Measurements from ENCODE around the gene MTG2.

MTG2 gene

DNA sequence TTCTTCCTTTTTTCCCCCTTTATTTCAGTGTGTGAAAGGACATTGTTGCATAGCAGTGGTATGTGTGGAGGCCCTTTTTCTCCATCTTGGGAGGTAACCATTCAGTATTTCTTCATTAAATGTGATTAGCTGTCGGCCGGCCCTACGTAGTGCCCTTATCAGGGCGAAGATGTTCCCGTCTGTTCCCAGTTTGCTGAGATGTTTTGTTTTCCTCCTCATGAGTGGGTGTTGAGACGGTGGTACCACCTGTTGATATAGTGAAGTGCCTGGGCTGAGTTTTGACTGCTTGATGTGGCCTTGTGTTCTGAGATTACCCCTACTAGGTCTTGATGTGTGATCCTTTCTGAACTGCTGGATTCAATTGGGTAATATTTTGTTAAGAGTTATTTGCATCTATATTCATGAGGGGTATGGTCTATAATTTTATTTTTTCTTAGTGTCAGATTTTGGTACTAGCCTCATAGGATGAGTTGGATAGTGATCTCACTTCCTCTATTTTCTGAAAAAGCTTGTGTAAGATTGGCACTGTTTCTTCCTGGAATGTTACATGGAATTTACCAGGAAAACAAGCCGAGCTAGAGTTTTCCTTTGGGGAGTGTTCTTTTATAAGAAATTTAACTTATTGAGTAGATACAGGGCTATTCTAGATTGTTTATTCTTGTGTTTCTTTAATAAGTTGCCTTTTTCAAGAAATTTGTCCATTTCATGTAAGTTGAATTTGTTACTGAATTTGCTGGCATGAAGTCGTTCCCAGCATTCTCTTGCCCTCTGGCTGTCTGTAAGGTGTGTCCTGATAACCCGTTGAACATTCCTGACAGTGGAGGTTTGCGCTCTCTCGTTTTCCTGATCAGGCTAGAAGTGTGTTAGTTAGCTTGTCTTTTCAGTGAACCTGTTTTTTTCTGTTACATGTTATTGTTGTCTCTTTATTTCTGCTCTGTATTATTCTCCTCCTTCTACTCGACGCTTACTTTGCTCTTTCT is 4.3 kb downstream of the MTG2 start:
- DNase-seq, result no peak

DNA sequence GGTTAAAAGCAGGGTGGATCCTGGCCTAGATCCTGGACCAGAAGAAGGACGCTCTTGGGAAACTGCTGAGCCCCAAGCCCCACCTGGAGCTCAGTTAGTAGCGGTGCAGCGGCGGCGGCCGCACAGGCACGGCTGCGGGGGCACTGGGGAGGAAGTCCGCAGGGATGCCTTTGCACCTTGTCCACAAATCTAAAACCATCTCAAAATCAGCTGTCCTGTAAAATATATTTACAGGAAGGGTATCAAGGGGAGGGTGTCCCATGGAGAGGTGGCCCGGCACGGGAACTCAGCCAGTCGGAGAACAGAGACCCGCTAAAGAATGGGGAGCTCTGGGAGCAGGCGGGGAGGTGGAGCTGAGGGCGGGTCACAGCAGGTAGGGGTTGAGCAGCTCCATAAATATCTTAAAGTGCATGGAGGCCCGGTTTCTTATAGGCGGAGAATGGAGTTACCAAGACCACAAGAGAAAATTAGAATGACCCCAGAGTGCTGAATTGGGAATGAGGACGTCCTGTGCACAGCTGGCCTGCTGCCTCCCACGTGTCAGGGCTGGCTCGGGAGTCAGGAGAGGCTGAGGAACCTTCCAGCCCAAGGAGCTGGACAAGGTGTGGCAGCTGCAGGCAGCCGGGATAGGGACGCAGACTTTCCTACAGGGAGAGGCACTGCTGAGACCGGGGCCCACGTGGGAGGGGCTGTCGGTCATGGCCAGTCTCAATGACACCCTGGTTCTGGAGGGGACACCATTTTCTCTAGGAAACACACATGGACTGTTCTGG is 8.0 kb downstream of the MTG2 start:
- no peak for DNase-seq

DNA sequence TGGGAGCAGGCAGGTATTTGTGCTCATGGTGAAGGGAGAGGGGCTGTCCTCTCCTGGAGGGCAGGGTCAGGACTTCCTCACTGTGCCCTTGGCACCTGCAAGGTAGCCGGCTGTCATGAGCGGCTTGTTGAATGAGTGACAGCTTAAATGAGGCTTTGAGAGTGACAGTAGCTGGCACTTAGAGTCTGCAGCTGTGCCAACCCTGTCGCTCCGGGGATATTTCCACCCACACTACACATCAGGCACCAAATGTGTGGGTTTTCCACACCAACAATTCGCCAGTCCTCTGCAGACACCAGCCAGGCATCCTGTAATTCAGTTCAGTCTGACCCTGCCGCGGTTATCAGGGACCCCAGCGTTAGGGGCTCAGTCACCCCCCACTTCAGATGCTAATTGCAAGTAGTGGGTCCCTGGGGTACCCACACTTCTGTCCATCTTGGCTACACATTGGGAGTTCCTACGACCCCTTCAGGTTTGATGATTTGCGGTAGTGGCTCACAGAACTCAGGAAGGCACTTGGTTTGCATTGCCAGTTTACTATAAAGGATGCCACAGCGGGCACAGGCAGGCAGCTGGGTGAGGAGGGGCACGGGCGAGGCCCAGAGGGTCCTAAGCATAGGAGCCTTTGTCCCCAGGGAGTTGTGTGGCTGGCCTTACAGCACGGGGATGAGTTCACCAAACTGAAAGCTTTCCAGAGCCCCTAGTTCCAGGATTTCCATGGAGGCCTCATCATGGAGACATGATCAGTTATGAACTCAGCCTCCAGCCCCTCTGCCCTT is 9.1 kb downstream of the MTG2 start:
- no peak for DNase-seq

- no peak for DNase-seq
These were observed 9.8 kb downstream of the MTG2 start for GRCh38 chr20:62192635-62193034.

GRCh38 chr20:62193079-62194025 is 10.5 kb downstream of the MTG2 start:
- DNase-seq, result no peak

- DNase-seq, result no peak
These were observed 12.2 kb downstream of the MTG2 start for GRCh38 chr20:62195075-62195405.

GRCh38 chr20:62195736-62196135 is 12.9 kb downstream of the MTG2 start:
- no peak for DNase-seq

DNA sequence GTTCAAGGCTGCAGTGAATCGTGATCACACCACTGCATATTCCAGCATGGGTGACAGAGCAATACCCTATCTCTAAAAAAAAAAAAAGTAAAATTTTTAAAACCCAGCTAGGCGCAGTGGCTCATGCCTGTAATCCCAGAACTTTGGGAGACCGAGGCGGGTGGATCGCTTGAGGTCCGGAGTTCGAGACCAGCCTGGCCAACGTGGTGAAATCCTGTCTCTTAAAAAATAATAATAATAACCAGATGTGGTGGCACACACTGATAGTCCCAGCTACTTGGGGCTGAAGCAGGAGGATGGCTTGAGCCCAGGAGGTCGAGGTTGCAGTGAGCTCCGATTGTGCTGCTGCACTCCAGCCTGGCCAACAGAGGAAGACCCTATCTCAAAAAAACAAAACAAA is 13.5 kb downstream of the MTG2 start:
- DNase-seq, result no peak

DNA sequence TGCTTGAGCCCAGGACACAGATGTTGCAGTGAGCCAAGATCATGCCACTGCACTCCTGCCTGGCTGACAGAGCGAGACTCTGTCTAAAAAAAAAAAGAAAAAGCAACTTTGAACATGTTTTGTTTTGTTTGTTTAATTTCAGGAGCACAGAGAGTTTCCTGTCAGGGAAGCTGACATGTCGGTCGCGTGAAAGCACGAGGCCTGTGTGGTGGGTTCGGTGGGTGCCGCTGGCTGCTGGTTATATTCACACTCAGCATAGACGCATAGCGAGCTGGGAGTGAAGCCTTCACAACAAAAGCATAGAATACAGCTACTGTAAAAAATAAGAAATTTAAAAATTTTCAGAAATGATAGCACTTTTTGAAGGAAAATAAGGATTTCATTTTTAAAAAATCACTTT is 14.5 kb downstream of the MTG2 start:
- DNase-seq, result no peak

- no peak for DNase-seq
These were observed 15.0 kb downstream of the MTG2 start for GRCh38 chr20:62197801-62198200.

DNA sequence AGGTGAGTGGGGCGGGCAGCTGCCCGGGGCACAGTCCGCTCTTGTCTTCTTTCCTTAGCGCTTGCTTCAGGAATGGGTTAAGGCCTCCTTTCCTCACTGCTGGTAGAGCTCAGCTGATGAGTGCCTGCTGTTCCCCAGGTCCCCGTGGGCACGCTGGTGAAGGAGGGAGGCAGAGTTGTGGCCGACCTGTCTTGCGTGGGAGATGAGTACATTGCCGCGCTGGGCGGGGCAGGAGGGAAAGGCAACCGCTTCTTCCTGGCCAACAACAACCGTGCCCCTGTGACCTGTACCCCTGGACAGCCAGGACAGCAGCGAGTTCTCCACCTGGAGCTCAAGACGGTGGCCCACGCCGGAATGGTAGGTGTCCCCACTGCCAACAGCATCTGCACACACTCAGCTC is 15.7 kb downstream of the MTG2 start:
- DNase-seq, result no peak

DNA sequence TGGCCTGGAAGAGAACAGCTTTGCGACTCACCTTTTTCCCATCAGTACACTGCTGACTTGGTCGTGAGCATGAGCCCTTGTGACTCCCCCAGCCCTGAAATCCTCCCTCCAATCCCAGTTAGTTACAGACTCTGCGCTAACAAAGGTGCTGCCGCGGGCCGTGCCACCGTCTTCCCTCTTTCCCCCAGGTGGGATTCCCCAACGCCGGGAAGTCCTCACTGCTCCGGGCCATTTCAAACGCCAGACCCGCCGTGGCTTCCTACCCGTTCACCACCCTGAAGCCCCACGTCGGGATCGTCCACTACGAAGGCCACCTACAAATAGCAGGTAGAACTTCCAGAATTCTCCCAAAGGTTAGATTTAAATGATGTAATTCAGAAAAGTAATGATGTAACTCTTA is 16.1 kb downstream of the MTG2 start:
- DNase-seq, result no peak

DNA sequence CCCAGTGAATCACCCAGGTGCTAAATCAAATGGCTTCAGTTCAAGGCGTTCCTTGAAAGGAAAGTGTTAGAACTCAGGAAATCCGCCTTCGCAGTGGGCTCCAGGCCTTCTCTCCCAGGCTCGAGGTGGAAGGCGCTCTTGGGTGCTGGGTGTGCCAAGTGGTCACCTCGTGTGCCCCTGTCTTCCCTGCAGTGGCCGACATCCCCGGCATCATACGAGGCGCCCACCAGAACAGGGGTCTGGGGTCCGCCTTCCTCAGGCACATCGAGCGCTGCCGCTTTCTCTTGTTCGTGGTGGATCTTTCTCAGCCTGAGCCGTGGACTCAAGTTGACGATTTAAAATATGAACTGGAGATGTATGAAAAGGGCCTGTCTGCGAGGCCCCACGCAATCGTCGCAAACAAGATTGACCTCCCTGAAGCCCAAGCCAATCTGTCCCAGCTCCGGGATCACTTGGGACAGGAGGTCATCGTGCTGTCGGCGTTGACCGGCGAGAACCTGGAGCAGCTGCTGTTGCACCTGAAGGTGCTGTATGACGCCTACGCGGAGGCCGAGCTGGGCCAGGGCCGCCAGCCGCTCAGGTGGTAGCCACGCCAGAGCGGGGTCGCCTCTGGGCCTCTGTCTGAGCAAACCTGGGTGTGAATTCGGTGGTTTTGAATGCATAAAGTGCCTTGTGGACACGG is 17.8 kb downstream of the MTG2 start:
- no peak for DNase-seq

DNA sequence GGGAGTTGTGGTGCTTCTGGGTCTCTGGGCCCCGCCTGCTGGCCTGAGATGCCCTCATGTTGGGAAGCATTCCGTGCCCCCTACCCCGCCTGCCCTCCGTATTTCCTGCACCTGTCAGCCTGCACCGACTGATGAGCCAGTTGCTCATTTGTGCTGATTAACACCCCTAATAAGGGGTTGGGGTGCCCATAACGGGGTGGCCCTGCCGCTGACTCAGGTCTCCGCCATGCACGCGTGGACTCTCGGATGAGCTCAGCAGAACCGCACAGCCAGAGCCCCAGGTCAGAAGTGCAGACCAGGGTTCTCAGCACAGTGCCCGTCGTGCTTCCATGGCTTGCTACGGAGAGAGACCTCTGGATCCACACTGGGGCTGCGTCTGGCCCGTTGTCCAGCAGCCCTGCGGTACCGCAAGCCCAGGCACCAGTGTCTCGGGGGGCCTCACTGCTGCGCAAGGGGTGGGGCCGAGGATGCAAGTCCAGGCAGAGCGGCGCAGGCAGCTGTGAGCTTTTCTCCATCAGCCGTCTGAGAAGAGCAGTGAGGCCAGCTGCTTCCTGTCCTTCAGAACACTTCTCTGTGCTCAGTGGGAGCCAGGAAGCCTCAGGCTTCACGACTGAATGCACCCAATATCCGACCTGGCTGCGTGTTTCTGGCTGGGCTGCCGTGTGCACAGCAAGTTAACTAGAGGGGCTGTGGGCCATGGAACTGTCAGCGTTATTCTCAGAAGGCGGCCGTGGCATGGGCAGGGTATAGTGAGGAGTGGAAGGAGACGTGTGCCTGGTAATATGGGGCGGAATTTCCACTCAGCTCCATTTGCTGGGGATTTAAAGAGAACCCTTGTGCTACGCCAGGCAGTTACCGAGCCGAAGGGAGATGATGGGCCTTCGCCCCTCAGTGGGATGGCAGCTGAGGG is 18.6 kb downstream of the MTG2 start:
- no peak for DNase-seq

- no peak for DNase-seq
These were observed 19.2 kb downstream of the MTG2 start for GRCh38 chr20:62202083-62202395.

GRCh38 chr20:62202676-62203377 is 20.0 kb downstream of the MTG2 start:
- DNase-seq, result no peak

DNA sequence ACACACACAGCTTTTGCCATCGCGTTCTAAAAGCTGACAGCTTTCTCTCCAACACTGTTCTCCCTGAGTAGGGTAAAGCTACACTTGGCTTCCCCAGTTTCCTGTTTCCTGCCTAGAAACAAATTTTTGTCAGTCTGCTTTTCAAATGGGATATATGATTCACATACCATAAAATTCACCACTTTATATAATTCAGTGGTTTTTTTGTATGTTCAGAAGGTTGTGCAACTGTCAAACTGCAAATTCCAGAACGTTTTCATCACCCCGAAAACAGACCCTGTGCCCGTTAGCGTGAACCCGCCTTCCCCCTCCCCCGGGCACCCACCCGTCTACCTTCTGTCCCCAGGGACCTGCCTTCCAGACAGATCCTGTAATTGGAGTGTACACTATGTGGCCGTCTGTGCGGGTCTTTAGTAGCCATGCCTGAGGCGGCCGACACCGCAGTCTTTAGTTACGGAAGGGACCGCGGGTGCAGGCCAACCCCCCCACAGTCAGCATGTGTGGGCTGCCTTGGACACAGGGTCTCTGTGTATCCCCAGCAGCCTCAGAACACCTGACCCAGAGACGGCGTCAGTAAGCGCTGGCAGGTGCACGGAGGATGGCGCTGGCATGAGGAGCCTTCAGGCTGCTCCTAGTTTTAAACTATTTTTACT is 20.7 kb downstream of the MTG2 start:
- DNase-seq, result no peak

GRCh38 chr20:62205618-62206387 is 23.0 kb downstream of the MTG2 start:
- no peak for DNase-seq

DNA sequence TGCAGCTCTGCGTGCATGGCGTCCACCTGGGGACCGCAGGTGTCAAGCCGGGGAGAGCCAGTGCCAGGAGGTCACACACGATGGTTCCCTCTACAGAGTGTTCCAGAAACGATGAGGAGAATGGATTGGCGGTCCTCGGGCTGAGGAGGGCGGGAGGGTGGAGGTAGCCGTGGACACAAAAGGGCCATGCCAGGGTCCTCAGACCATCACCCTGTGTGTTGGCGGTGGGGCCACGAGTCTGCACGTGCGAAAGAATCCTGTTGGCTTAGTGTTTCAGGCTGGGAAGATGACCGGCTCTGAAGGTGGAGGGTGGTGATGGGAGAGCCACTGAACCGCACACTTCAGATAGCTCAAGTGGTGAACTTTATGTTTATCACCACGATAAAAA is 23.6 kb downstream of the MTG2 start:
- no peak for DNase-seq

Measured in NK-92 treated with Interleukin-12 subunit alpha and Interleukin-12 subunit beta, amount 100 ng/mL, for 24 hours (cell line).